H1 (cell line): Measurements from ENCODE around the gene GDPD5. TPM values are rescaled to one million over a fixed set of nuclear protein-coding genes. Genes with fewer than 3 reads are reported as not detected.

ENCODE experiments used
- CTCF ChIA-PET: fragments of 300-600 bp; sonication (Branson Sonifier 250); formaldehyde crosslinking; loops from one replicate; lab custom pipeline; 2021; ENCODE audit not compliant: partially characterized antibody; lab: Charles Lee
- POLR2A ChIA-PET: fragments of 300-600 bp; sonication (Branson Sonifier 250); formaldehyde crosslinking; loops from one replicate; lab custom pipeline; 2021; ENCODE audit warnings: inconsistent platforms; ENCODE audit not compliant: partially characterized antibody; lab: Charles Lee
- DNase-seq, 2 experiments: peaks; one replicate each; pipeline versions ENCODE4 v3.0.0 to v3.0.0-alpha.2; 2010 to 2022; ENCODE audit warnings: low spot score in 2 of 2, low read depth in 1 of 2, mixed read lengths in 1 of 2
- FAIRE-seq: peaks from 2 replicates; lab custom pipeline; 2011; peaks lifted over from hg19 to GRCh38; lab: Jason Lieb, UNC
- H2AFZ ChIP-seq: 2 replicates; pipeline ENCODE4 v1.8.1; 2012; ENCODE audit warnings: low read length, inconsistent platforms
- H2AK5ac ChIP-seq: 2 replicates; pipeline ENCODE4 v1.6.1; 2013; ENCODE audit warnings: low read depth, low read length
- H2BK120ac ChIP-seq: replicated peaks from 2 replicates; pipeline ENCODE3; 2013; ENCODE audit warnings: low read depth, low read length, inconsistent platforms
- H2BK12ac ChIP-seq: 2 replicates; pipeline ENCODE4 v1.6.1; 2013; ENCODE audit warnings: low read depth, low read length
- H2BK15ac ChIP-seq: 2 replicates; pipeline ENCODE4 v1.6.1; 2013; ENCODE audit warnings: low read length
- H2BK20ac ChIP-seq: 2 replicates; pipeline ENCODE4 v1.6.1; 2013; ENCODE audit warnings: low read length
- H2BK5ac ChIP-seq: 2 replicates; pipeline ENCODE4 v1.6.1; 2013; ENCODE audit warnings: low read depth, low read length
- H3K14ac ChIP-seq: 2 replicates; pipeline ENCODE4 v1.6.1; 2013; ENCODE audit warnings: inconsistent platforms; ENCODE audit not compliant: insufficient read length
- H3K18ac ChIP-seq: 2 replicates; pipeline ENCODE4 v1.6.1; 2013; ENCODE audit warnings: low read length; ENCODE audit errors: extremely low read depth
- H3K23ac ChIP-seq: 2 replicates; pipeline ENCODE4 v1.6.1; 2013; ENCODE audit warnings: inconsistent platforms; ENCODE audit not compliant: insufficient read length
- H3K23me2 ChIP-seq: 2 replicates; pipeline ENCODE4 v1.6.1; 2013; ENCODE audit warnings: low read depth, low read length
- H3K27ac ChIP-seq: 2 replicates; pipeline ENCODE4 v1.6.1; 2011; ENCODE audit warnings: low read depth, low read length, inconsistent platforms
- H3K27me3 ChIP-seq, 4 experiments: replicated peaks in 1 of 4; 1 replicate in 1 of 4; 2 replicates in 3 of 4; pipeline versions ENCODE4 v1.6.1 to v1.8.1; 2011 to 2013; ENCODE audit warnings: low read length in 3 of 4, mild to moderate bottlenecking in 3 of 4, inconsistent platforms in 2 of 4, mixed read lengths in 2 of 4, moderate library complexity in 1 of 4; ENCODE audit not compliant: control insufficient read depth in 3 of 4, insufficient read depth in 3 of 4; ENCODE audit errors: extremely low read depth in 1 of 4
- H3K36me3 ChIP-seq, 4 experiments: 2 replicates each; pipeline versions ENCODE4 v1.6.1 to v1.8.1; 2011 to 2013; ENCODE audit warnings: mild to moderate bottlenecking in 4 of 4, low read length in 3 of 4, moderate library complexity in 2 of 4, control low read depth in 1 of 4, inconsistent platforms in 1 of 4; ENCODE audit not compliant: insufficient read depth in 4 of 4, control insufficient read depth in 2 of 4
- H3K4ac ChIP-seq: replicated peaks from 2 replicates; pipeline ENCODE3; 2013; ENCODE audit warnings: low read length, low read depth, mixed read lengths, inconsistent platforms; ENCODE audit not compliant: insufficient read length
- H3K4me1 ChIP-seq, 4 experiments: replicated peaks in 1 of 4; 1 replicate in 1 of 4; 2 replicates in 3 of 4; pipeline versions ENCODE4 v1.6.1 to v1.8.1; 2011 to 2013; ENCODE audit warnings: low read length in 3 of 4, inconsistent platforms in 2 of 4, mixed read lengths in 1 of 4; ENCODE audit not compliant: insufficient read depth in 4 of 4, control insufficient read depth in 3 of 4
- H3K4me2 ChIP-seq, 2 experiments: 2 replicates each; pipeline versions ENCODE4 v1.6.1 to v1.8.1; 2011 to 2013; ENCODE audit warnings: low read depth in 2 of 2, low read length in 2 of 2, control low read depth in 1 of 2, inconsistent platforms in 1 of 2, mild to moderate bottlenecking in 1 of 2; ENCODE audit not compliant: insufficient read depth in 1 of 2
- H3K4me3 ChIP-seq, 4 experiments: fragments of 200-600, 300-600 bp in 1 of 4; sonication (generic), shearing (Covaris generic), sonication (Bioruptor Twin) in 1 of 4; 2 replicates each; pipeline versions ENCODE4 v1.5.1 to v1.8.1; 2011 to 2016; ENCODE audit warnings: low read length in 4 of 4, low read depth in 3 of 4, control low read depth in 2 of 4, inconsistent platforms in 2 of 4, mild to moderate bottlenecking in 2 of 4, mixed read lengths in 1 of 4, moderate library complexity in 1 of 4; ENCODE audit not compliant: insufficient read depth in 2 of 4; ENCODE audit errors: extremely low read depth in 1 of 4
- H3K56ac ChIP-seq: replicated peaks from 2 replicates; pipeline ENCODE3; 2013; ENCODE audit warnings: low read depth, mild to moderate bottlenecking, mixed read lengths, low read length, inconsistent platforms; ENCODE audit not compliant: insufficient read length
- H3K79me1 ChIP-seq: 2 replicates; pipeline ENCODE4 v1.6.1; 2013; ENCODE audit warnings: low read depth, low read length, control low read depth
- H3K79me2 ChIP-seq, 2 experiments: 2 replicates each; pipeline versions ENCODE4 v1.6.1 to v1.8.1; 2012 to 2013; ENCODE audit warnings: low read length in 2 of 2, mild to moderate bottlenecking in 2 of 2, inconsistent platforms in 1 of 2; ENCODE audit not compliant: insufficient read depth in 2 of 2, control insufficient read depth in 1 of 2
- H3K9ac ChIP-seq, 4 experiments: replicated peaks in 1 of 4; 1 replicate in 1 of 4; 2 replicates in 3 of 4; pipeline versions ENCODE4 v1.6.1 to v1.8.1; 2011 to 2013; ENCODE audit warnings: low read depth in 3 of 4, low read length in 3 of 4, control low read depth in 2 of 4, mild to moderate bottlenecking in 2 of 4, moderate library complexity in 2 of 4, inconsistent platforms in 1 of 4; ENCODE audit errors: extremely low read depth in 1 of 4
- H3K9me3 ChIP-seq, 2 experiments: 2 replicates each; pipeline versions ENCODE4 v1.6.1 to v1.8.1; 2012 to 2013; ENCODE audit warnings: mild to moderate bottlenecking in 2 of 2, moderate library complexity in 2 of 2, control low read depth in 1 of 2, inconsistent platforms in 1 of 2, low read depth in 1 of 2, low read length in 1 of 2, mixed read lengths in 1 of 2; ENCODE audit not compliant: insufficient read depth in 2 of 2
- H4K20me1 ChIP-seq, 2 experiments: replicated peaks in 1 of 2; 2 replicates each; pipeline versions ENCODE3 to v1.8.1; 2011 to 2013; ENCODE audit warnings: inconsistent platforms in 2 of 2, low read length in 2 of 2, mild to moderate bottlenecking in 1 of 2; ENCODE audit not compliant: insufficient read depth in 2 of 2, control insufficient read depth in 1 of 2
- H4K5ac ChIP-seq: 2 replicates; pipeline ENCODE4 v1.6.1; 2013; ENCODE audit warnings: low read length, low read depth, mixed read lengths, inconsistent platforms; ENCODE audit not compliant: insufficient read length
- H4K8ac ChIP-seq: 2 replicates; pipeline ENCODE4 v1.8.0; 2013; ENCODE audit warnings: mild to moderate bottlenecking, moderate library complexity, low read length, inconsistent platforms; ENCODE audit not compliant: insufficient read depth; ENCODE audit errors: extremely low read depth
- H4K91ac ChIP-seq: replicated peaks from 2 replicates; pipeline ENCODE3; 2013; ENCODE audit warnings: low read length, mixed read lengths, inconsistent platforms; ENCODE audit not compliant: insufficient read length
- CEBPB ChIP-seq: IDR thresholded peaks from 2 replicates; pipeline ENCODE4 v1.6.1; 2012; ENCODE audit warnings: low read depth, low read length
- CHD1 ChIP-seq: IDR thresholded peaks from 2 replicates; pipeline ENCODE4 v1.6.1; 2012; ENCODE audit warnings: low read depth, low read length, improper control_type of control experiment
- EP300 ChIP-seq, 2 experiments: IDR thresholded peaks; 1 replicate in 1 of 2; 2 replicates in 1 of 2; pipeline ENCODE4 v1.6.1; 2011 to 2012; ENCODE audit warnings: low read depth in 2 of 2, low read length in 2 of 2, mild to moderate bottlenecking in 2 of 2, borderline replicate concordance in 1 of 2, inconsistent platforms in 1 of 2, moderate library complexity in 1 of 2
- GABPA ChIP-seq: IDR thresholded peaks from 2 replicates; pipeline ENCODE4 v1.6.1; 2011; ENCODE audit warnings: mild to moderate bottlenecking, low read length, moderate library complexity, borderline replicate concordance; ENCODE audit not compliant: insufficient read depth
- POLR2AphosphoS5 ChIP-seq: IDR thresholded peaks from 2 replicates; pipeline ENCODE4 v1.6.1; 2011; ENCODE audit warnings: low read depth, low read length
- RAD21 ChIP-seq, 2 experiments: IDR thresholded peaks in 1 of 2; conservative IDR thresholded peaks in 1 of 2; 2 replicates each; pipeline ENCODE4 v1.6.1; 2011; ENCODE audit warnings: low read depth in 2 of 2, low read length in 2 of 2, improper control_type of control experiment in 1 of 2, inconsistent platforms in 1 of 2, mild to moderate bottlenecking in 1 of 2, moderate library complexity in 1 of 2
- RBBP5 ChIP-seq: IDR thresholded peaks from 2 replicates; pipeline ENCODE4 v1.7.1; 2012; ENCODE audit warnings: low read depth, mild to moderate bottlenecking, inconsistent platforms, low read length, moderate library complexity, borderline replicate concordance
- RFX5 ChIP-seq: IDR thresholded peaks from 2 replicates; pipeline ENCODE4 v1.6.1; 2011; ENCODE audit warnings: low read depth, low read length, improper control_type of control experiment, borderline replicate concordance
- SIX5 ChIP-seq: IDR thresholded peaks from 2 replicates; pipeline ENCODE4 v1.6.1; 2011; ENCODE audit warnings: mild to moderate bottlenecking, low read depth, low read length
- SP4 ChIP-seq: IDR thresholded peaks from 2 replicates; pipeline ENCODE4 v1.6.1; 2012; ENCODE audit warnings: low read length, inconsistent platforms
- TAF1 ChIP-seq: IDR thresholded peaks from 2 replicates; pipeline ENCODE4 v1.6.1; 2011; ENCODE audit warnings: mild to moderate bottlenecking, low read depth, low read length
- TAF7 ChIP-seq: optimal IDR thresholded peaks from 2 replicates; pipeline ENCODE3; 2011; ENCODE audit warnings: low read depth, mild to moderate bottlenecking, inconsistent platforms, low read length, moderate library complexity, borderline replicate concordance
- WGBS, 2 experiments: shearing (Covaris generic) in 1 of 2; methylation state at CpG; one replicate each; pipeline versions ENCODE4 v1.1.6 to v1.1.7; 2013 to 2015; ENCODE audit warnings: low lambda C conversion rate in 2 of 2, mixed read lengths in 2 of 2, inconsistent platforms in 1 of 2, low coverage in 1 of 2, missing lambda C conversion rate in 1 of 2; ENCODE audit not compliant: insufficient replicate concordance in 2 of 2, insufficient coverage in 1 of 2, insufficient read length in 1 of 2; ENCODE audit errors: extremely low coverage in 1 of 2, missing lambda C conversion rate in 1 of 2; 5-methylcytosine and 5-hydroxymethylcytosine counted together
- polyA plus RNA-seq, 7 experiments: library from polyadenylated mRNA; depleted of rRNA in 3 of 7; stranded (reverse) in 5 of 7; unstranded in 2 of 7; fragments of >200 nt in 5 of 7; fragments of 200-250 nt in 2 of 7; gene quantifications; 1 replicate in 5 of 7; 2 replicates in 1 of 7; 4 replicates in 1 of 7; pipeline versions ENCODE4 v1.2.1 to v1.2.3, GENCODE V29; 2011 to 2013; ENCODE audit warnings: missing spikeins in 2 of 7, mixed read lengths in 2 of 7
- total RNA-seq: library from RNA; stranded (reverse); fragmentation: NEBNext Ultra II Directional; extraction: Animal tissue kit (Norgen Biotek cat#: 25700); gene quantifications from 2 replicates; pipeline ENCODE4 v1.2.1, GENCODE V29; 2021

GDPD5 gene
- total and polyA plus RNA-seq, 2 of the 8 experiments (the other 6 are each of a cell fraction or from before 2014, with no cell fraction given) = 7.8 to 8.6 TPM

DNA sequence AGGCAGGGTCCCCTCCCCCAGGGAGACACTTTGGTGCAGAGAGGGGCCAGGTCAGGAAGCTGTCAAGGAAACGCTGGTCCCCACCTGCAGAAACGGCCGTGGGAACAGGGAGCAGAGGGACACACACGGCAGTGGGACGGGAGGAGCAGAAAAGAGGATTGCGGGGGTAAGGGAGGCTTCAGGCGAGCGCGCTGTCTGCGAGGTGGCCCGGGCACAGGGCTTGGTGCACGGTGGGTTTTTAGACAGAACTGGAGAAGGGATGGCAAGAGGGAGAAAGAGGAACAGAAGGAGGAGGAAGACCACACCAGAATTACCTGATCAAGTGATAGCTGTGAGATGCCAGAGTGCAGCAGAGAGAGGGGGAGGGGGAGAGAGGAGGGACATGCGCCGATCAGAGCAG is 86.7 kb downstream of the GDPD5 start:
- no peak overlapping the region for H4K5ac ChIP-seq
- no peak overlapping the region for H2BK12ac ChIP-seq
- H3K56ac ChIP-seq = no peak overlapping the region
- no peak overlapping the region for H2BK5ac ChIP-seq
- no peak overlapping the region for H2BK20ac ChIP-seq
- H4K91ac ChIP-seq = no peak overlapping the region
- H3K79me1 ChIP-seq = no peaks in the 10 kb centered on the region
- no peaks in the 10 kb centered on the region for H3K23me2 ChIP-seq
- H2AFZ ChIP-seq = no peak overlapping the region
- no peak overlapping the region for H2AK5ac ChIP-seq
- no peak overlapping the region for H3K4ac ChIP-seq
- H2BK120ac ChIP-seq = no peak overlapping the region
- DNase-seq (no peak), FAIRE-seq (no peak)
- H3K9ac ChIP-seq = no peak overlapping the region
- H3K14ac ChIP-seq = no peak overlapping the region
- ChIA-PET POLR2A (interaction anchor here (1.0 to 4.5 kb wide), 3 partner anchors 9 to 39 kb away, joined by 4 to 20 read pairs (median 13); no protein-coding TSS in a partner anchor), CTCF (interaction anchor here (0.8 to 9.3 kb wide), 11 partner anchors 13 to 159 kb away, joined by 3 to 318 read pairs (median 5); partner anchors contain the start of gene GDPD5)
- H3K23ac ChIP-seq = no peak overlapping the region
- no peaks in the 10 kb centered on the region for H3K9me3 ChIP-seq
- H3K4me3 ChIP-seq = no peak overlapping the region
- H3K79me2 ChIP-seq = no peaks in the 10 kb centered on the region
- no peaks in the 10 kb centered on the region for H3K36me3 ChIP-seq
- peaks cover 2% of the 10 kb centered on the region in 2 experiments for H4K20me1 ChIP-seq
- H3K18ac ChIP-seq = no peak overlapping the region
- 0 out of 4 replicates have a peak overlapping the region, but pooled peaks of 1 of the 2 experiments have one; percentile 6 for H3K4me2 ChIP-seq
- WGBS, 2 experiments = 83% methylated on average over 14 of the region's 14 CpGs; no CpG with 5 or more reads in 1 of the 2 experiments
- 0 out of 7 replicates have a peak, but pooled peaks cover 0 to 2% (median under 1%) of the 10 kb centered on the region in 4 experiments for H3K27me3 ChIP-seq
- H4K8ac ChIP-seq = no peak overlapping the region; the same call in 1 of the 2 replicates
- H2BK15ac ChIP-seq = no peak overlapping the region
- TF ChIP-seq SIX5 = no peak
- TF ChIP-seq EP300 (IDR thresholded peaks at IDR 0.05; ENCODE audit: borderline replicate concordance in 1 of 2, low read depth in 2 of 2, low read length in 2 of 2) = no peak
- no peak for TF ChIP-seq RFX5
- TF ChIP-seq SP4 = no peak
- TF ChIP-seq CEBPB = no peak
- no peak for TF ChIP-seq TAF7
- no peak for TF ChIP-seq RBBP5
- TF ChIP-seq POLR2AphosphoS5 = no peak
- no peak for TF ChIP-seq GABPA
- no peak for TF ChIP-seq CHD1
- no peak for TF ChIP-seq RAD21 (IDR thresholded peaks at IDR 0.05 in 1 of 2, conservative IDR thresholded peaks at IDR 0.05 in 1 of 2; ENCODE audit: low read depth in 2 of 2, low read length in 2 of 2)
- no peak for TF ChIP-seq TAF1
- H3K27ac ChIP-seq = no peak overlapping the region
- H3K4me1 ChIP-seq = peaks cover 0 to 16% (median 6%) of the 10 kb centered on the region in 4 experiments; a peak in 4 of 7 replicates
